ENCODE measurements around the gene FAR2.

DNA sequence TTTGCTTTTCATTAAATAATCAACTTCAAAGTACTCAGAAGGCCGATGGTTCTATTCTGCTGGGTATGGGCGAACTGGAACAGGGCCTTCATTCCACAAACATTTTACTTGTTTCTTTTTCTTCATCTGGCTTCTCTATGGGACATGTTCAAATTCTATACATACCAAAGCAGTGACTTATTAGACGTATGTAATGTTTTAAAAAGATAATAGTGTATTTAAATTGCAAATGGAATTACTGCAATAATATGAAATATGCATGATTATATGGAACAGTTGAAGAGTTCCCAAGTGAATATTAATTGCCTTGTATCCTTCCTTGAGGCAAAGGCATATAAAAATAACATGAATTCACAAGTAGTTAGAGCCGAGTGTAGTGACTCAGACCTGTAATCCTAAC is 75.5 kb downstream of the FAR2 start:
- TF ChIP-seq, protein P1, sequence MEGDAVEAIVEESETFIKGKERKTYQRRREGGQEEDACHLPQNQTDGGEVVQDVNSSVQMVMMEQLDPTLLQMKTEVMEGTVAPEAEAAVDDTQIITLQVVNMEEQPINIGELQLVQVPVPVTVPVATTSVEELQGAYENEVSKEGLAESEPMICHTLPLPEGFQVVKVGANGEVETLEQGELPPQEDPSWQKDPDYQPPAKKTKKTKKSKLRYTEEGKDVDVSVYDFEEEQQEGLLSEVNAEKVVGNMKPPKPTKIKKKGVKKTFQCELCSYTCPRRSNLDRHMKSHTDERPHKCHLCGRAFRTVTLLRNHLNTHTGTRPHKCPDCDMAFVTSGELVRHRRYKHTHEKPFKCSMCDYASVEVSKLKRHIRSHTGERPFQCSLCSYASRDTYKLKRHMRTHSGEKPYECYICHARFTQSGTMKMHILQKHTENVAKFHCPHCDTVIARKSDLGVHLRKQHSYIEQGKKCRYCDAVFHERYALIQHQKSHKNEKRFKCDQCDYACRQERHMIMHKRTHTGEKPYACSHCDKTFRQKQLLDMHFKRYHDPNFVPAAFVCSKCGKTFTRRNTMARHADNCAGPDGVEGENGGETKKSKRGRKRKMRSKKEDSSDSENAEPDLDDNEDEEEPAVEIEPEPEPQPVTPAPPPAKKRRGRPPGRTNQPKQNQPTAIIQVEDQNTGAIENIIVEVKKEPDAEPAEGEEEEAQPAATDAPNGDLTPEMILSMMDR (conservative IDR thresholded peaks at IDR 0.05; ENCODE audit: low read depth in 2 of 2): no peak
- TF ChIP-seq POLR2AphosphoS5 (IDR thresholded peaks at IDR 0.05; ENCODE audit: low read depth) (no peak), STAT1 (IDR thresholded peaks at IDR 0.05; ENCODE audit: unreplicated experiment) (no peak), EZH2phosphoT487 (IDR thresholded peaks at IDR 0.05; ENCODE audit: unreplicated experiment) (no peak), ZNF331 (CRISPR knock-in tag; IDR thresholded peaks at IDR 0.05; ENCODE audit: low read depth) (no peak), ZNF114 (CRISPR knock-in tag; IDR thresholded peaks at IDR 0.05) (no peak), EZH2 (IDR thresholded peaks at IDR 0.05; ENCODE audit: low read depth, unreplicated experiment) (no peak)
- TF ChIP-seq, protein P2, sequence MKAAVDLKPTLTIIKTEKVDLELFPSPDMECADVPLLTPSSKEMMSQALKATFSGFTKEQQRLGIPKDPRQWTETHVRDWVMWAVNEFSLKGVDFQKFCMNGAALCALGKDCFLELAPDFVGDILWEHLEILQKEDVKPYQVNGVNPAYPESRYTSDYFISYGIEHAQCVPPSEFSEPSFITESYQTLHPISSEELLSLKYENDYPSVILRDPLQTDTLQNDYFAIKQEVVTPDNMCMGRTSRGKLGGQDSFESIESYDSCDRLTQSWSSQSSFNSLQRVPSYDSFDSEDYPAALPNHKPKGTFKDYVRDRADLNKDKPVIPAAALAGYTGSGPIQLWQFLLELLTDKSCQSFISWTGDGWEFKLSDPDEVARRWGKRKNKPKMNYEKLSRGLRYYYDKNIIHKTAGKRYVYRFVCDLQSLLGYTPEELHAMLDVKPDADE (IDR thresholded peaks at IDR 0.05): no peak
- TF ChIP-seq, protein P3, sequence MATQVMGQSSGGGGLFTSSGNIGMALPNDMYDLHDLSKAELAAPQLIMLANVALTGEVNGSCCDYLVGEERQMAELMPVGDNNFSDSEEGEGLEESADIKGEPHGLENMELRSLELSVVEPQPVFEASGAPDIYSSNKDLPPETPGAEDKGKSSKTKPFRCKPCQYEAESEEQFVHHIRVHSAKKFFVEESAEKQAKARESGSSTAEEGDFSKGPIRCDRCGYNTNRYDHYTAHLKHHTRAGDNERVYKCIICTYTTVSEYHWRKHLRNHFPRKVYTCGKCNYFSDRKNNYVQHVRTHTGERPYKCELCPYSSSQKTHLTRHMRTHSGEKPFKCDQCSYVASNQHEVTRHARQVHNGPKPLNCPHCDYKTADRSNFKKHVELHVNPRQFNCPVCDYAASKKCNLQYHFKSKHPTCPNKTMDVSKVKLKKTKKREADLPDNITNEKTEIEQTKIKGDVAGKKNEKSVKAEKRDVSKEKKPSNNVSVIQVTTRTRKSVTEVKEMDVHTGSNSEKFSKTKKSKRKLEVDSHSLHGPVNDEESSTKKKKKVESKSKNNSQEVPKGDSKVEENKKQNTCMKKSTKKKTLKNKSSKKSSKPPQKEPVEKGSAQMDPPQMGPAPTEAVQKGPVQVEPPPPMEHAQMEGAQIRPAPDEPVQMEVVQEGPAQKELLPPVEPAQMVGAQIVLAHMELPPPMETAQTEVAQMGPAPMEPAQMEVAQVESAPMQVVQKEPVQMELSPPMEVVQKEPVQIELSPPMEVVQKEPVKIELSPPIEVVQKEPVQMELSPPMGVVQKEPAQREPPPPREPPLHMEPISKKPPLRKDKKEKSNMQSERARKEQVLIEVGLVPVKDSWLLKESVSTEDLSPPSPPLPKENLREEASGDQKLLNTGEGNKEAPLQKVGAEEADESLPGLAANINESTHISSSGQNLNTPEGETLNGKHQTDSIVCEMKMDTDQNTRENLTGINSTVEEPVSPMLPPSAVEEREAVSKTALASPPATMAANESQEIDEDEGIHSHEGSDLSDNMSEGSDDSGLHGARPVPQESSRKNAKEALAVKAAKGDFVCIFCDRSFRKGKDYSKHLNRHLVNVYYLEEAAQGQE (IDR thresholded peaks at IDR 0.05; ENCODE audit: unreplicated experiment): no peak
- TF ChIP-seq, protein P4, sequence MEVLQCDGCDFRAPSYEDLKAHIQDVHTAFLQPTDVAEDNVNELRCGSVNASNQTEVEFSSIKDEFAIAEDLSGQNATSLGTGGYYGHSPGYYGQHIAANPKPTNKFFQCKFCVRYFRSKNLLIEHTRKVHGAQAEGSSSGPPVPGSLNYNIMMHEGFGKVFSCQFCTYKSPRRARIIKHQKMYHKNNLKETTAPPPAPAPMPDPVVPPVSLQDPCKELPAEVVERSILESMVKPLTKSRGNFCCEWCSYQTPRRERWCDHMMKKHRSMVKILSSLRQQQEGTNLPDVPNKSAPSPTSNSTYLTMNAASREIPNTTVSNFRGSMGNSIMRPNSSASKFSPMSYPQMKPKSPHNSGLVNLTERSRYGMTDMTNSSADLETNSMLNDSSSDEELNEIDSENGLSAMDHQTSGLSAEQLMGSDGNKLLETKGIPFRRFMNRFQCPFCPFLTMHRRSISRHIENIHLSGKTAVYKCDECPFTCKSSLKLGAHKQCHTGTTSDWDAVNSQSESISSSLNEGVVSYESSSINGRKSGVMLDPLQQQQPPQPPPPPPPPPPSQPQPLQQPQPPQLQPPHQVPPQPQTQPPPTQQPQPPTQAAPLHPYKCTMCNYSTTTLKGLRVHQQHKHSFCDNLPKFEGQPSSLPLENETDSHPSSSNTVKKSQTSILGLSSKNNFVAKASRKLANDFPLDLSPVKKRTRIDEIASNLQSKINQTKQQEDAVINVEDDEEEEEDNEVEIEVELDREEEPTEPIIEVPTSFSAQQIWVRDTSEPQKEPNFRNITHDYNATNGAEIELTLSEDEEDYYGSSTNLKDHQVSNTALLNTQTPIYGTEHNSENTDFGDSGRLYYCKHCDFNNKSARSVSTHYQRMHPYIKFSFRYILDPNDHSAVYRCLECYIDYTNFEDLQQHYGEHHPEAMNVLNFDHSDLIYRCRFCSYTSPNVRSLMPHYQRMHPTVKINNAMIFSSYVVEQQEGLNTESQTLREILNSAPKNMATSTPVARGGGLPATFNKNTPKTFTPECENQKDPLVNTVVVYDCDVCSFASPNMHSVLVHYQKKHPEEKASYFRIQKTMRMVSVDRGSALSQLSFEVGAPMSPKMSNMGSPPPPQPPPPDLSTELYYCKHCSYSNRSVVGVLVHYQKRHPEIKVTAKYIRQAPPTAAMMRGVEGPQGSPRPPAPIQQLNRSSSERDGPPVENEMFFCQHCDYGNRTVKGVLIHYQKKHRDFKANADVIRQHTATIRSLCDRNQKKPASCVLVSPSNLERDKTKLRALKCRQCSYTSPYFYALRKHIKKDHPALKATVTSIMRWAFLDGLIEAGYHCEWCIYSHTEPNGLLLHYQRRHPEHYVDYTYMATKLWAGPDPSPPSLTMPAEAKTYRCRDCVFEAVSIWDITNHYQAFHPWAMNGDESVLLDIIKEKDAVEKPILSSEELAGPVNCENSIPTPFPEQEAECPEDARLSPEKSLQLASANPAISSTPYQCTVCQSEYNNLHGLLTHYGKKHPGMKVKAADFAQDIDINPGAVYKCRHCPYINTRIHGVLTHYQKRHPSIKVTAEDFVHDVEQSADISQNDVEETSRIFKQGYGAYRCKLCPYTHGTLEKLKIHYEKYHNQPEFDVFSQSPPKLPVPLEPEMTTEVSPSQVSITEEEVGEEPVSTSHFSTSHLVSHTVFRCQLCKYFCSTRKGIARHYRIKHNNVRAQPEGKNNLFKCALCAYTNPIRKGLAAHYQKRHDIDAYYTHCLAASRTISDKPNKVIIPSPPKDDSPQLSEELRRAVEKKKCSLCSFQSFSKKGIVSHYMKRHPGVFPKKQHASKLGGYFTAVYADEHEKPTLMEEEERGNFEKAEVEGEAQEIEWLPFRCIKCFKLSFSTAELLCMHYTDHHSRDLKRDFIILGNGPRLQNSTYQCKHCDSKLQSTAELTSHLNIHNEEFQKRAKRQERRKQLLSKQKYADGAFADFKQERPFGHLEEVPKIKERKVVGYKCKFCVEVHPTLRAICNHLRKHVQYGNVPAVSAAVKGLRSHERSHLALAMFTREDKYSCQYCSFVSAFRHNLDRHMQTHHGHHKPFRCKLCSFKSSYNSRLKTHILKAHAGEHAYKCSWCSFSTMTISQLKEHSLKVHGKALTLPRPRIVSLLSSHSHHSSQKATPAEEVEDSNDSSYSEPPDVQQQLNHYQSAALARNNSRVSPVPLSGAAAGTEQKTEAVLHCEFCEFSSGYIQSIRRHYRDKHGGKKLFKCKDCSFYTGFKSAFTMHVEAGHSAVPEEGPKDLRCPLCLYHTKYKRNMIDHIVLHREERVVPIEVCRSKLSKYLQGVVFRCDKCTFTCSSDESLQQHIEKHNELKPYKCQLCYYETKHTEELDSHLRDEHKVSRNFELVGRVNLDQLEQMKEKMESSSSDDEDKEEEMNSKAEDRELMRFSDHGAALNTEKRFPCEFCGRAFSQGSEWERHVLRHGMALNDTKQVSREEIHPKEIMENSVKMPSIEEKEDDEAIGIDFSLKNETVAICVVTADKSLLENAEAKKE (CRISPR knock-in tag; IDR thresholded peaks at IDR 0.05): no peak

All from GM23338 (cell line).